Activated T-cell treated with anti-CD3 and anti-CD28 coated beads, Interleukin-2, amount 50 U/mL, for 4 hours (primary cell): ENCODE results near the gene CCL19. TPM values are rescaled to one million over a fixed set of nuclear protein-coding genes. Genes with fewer than 3 reads are reported as not detected.

Experiments
- ATAC-seq, 2 donors: fragments of 200-7000 bp; cut with Tn5 transposase; one replicate each; pipeline ENCODE4 v1.10.0; 2021
- DNase-seq: peaks from one replicate; pipeline ENCODE4 v3.0.0-alpha.2; 2020
- H3K27me3 Mint-ChIP-seq: one replicate; pipeline ENCODE4 v1.8.0; 2021; ENCODE audit warnings: low read depth, mixed read lengths
- H3K36me3 Mint-ChIP-seq: one replicate; pipeline ENCODE4 v1.8.0; 2022; ENCODE audit warnings: mixed read lengths; ENCODE audit not compliant: insufficient read depth
- H3K4me1 Mint-ChIP-seq: one replicate; pipeline ENCODE4 v1.8.0; 2021; ENCODE audit warnings: low read depth, mixed read lengths
- H3K4me3 Mint-ChIP-seq: one replicate; pipeline ENCODE4 v1.8.0; 2021; ENCODE audit warnings: mild to moderate bottlenecking, moderate library complexity, mixed read lengths
- H3K9me3 Mint-ChIP-seq: one replicate; pipeline ENCODE4 v1.8.0; 2021; ENCODE audit warnings: mixed read lengths
- total RNA-seq, 3 donors: library from RNA; stranded (reverse); gene quantifications; one replicate each; pipeline ENCODE4 v1.2.1, GENCODE V29; 2021

CCL19 gene
- total RNA-seq, 3 donors from 2014 or later = 0.82 to 1.1 (median 1.0) TPM

DNA sequence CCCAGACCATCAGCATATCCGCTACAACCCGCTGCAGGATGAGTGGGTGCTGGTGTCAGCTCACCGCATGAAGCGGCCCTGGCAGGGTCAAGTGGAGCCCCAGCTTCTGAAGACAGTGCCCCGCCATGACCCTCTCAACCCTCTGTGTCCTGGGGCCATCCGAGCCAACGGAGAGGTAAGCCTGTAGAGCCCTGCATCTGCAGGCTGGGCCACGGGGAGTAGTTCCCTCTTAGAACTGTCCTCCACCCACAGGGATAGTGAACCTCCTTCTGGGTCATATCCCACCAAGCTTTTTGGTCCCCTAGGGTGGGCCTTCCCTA, 44.0 kb downstream of the CCL19 start:
- H3K4me3 Mint-ChIP-seq = peak overlapping the region; percentile 91

DNA sequence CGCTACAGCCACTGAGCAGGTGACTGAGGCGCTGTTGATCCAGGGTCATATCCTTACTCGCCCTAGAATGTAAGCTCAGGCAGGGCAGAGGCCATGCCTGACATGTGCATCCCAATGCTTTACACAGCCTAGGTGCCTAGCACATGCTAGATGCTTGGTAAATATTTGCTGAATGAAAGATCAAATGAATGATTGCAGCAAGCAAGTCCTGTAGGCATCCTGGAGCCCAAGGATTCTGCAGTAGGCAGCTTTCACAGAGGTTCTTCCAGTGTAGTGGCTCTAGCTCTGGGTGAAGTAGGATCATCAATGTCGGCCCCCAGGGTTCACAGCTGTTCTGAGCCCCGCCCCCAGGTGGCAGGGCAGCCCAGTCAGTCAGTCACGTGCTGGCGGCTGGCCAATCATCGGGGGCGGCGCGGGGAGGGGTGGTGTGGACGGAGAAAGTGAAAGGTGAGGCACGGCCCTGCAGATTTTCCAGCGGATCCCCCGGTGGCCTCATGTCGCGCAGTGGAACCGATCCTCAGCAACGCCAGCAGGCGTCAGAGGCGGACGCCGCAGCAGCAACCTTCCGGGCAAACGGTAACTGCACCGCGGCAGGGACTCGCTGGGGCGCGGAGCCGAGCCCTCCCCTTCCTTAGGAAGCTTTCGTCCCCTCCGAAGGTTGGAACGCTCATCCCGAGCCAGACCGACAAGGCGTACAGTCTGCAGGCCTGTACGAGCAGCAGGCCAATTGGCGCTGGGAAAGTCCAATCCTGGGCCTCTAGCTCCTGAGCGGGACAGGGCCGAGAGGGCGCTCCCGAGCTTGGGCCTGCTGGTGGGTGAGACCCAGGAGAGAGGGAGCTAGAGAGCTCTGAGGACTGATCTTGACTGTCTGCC, 44.6 kb downstream of the CCL19 start, which contains the start of gene GALT:
Gene GALT, plus strand, starts transcription at position 465 of the 873 bp plus-strand sequence. Its CDS starts 30 bp downstream, at position 495.
- Mint-ChIP-seq H3K27me3 (no peaks in the 10 kb centered on the region), H3K36me3 (peaks cover 17% of the 10 kb centered on the region), H3K4me3 (peak within 1 kb of the TSS; percentile 91), H3K9me3 (no peaks in the 10 kb centered on the region), H3K4me1 (peaks cover 30% of the 10 kb centered on the region)
- peak; percentile 97 for DNase-seq
- peak; percentile 87 to 89 for ATAC-seq

More for the DNA sequence above, 44.0 kb downstream of the CCL19 start:
- no peaks in the 10 kb centered on the region for H3K27me3 Mint-ChIP-seq
- DNase-seq (no peak), ATAC-seq (no peak)
- peaks cover 17% of the 10 kb centered on the region for H3K36me3 Mint-ChIP-seq
- H3K9me3 Mint-ChIP-seq = no peaks in the 10 kb centered on the region
- H3K4me1 Mint-ChIP-seq = peaks cover 34% of the 10 kb centered on the region

DNA sequence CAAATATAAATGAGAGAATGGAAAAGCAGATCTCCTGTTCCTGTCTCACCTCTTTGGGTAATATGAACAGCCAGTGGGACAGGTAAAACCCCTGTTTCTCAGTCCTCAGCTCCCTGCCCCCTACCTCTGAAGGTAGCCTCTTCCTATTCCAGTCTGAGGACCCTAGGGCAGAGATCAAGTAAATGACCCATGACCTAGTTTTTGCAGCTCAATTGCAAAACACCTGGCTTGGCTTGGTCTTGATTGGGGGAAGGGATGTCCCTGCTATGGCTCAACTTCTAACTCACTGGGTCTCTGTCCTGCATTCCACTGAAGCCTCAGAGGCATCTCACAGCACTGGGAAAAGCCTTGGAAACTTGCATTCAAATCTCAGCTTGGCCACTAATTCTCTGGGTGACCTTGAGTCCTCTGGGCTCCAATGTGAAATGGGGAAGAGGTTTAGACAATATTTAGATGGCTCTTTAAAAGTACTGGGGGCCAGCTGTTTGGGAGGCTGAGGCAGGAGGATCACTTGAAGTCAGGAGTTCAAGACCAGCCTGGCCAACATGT, 46.2 kb downstream of the CCL19 start:
- no peak for DNase-seq
- Mint-ChIP-seq H3K4me3 (no peak overlapping the region), H3K4me1 (peaks cover 30% of the 10 kb centered on the region), H3K36me3 (peaks cover 17% of the 10 kb centered on the region), H3K9me3 (no peaks in the 10 kb centered on the region), H3K27me3 (no peaks in the 10 kb centered on the region)
- no peak for ATAC-seq

DNA sequence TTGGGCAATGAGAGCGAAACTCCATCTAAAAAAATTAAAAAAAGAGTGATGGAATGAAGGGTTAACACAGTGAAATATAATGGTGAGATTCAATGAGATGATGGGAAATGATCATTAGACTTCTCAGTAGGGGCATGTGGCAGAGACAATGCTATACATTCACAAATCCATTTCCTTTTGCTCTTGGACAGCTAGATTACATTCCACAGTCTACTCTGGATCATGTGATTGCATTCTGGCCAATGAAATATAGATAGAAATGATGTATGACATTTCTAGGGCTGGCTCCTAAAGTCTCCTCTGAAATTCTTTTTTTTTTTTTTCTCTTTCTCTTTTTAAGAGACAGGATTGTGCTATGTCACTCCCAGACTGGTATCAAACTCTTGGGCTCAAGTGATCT, 48.4 kb downstream of the CCL19 start:
- DNase-seq (no peak), ATAC-seq (no peak)
- Mint-ChIP-seq H3K4me3 (no peak overlapping the region), H3K36me3 (peaks cover 2% of the 10 kb centered on the region), H3K9me3 (no peaks in the 10 kb centered on the region), H3K27me3 (no peaks in the 10 kb centered on the region), H3K4me1 (peaks cover 23% of the 10 kb centered on the region)

Other genes starting within 250 kb of the CCL19 start
- 10 to 100 TPM; 23.1 to 31.2 (median 26.4) TPM for gene FAM219A, start 232.7 kb downstream of the CCL19 start, total RNA-seq
- gene DNAI1, start 232.5 kb downstream of the CCL19 start, total RNA-seq = not detected
- gene ENHO, start 168.3 kb downstream of the CCL19 start, total RNA-seq = not detected
- gene CNTFR, start 101.6 kb downstream of the CCL19 start, total RNA-seq = under 1 TPM in 1 of 3 donors, not detected in 2; 0.18 TPM
- 10 to 100 TPM; 26.6 to 30.2 (median 29.9) TPM for gene RPP25L, start 79.2 kb downstream of the CCL19 start, total RNA-seq
- gene DCTN3, start 70.8 kb downstream of the CCL19 start, total RNA-seq = 10 to 100 TPM; 58.8 to 69.2 (median 64.2) TPM
- not detected for gene ARID3C, start 62.2 kb downstream of the CCL19 start, total RNA-seq
- 100 to 1,000 TPM; 120 to 128 (median 123) TPM for gene SIGMAR1, start 53.5 kb downstream of the CCL19 start, total RNA-seq
- gene GALT, start 44.6 kb downstream of the CCL19 start, total RNA-seq = 10 to 100 TPM; 29.8 to 37.7 (median 30.3) TPM
- 10 to 100 TPM in 1 of 3 donors, 1 to 10 TPM in 2; 7.7 to 10.4 (median 8.8) TPM for gene IL11RA, start 39.1 kb downstream of the CCL19 start, total RNA-seq
- under 1 TPM; 0.24 to 0.43 (median 0.26) TPM for gene CCL27, start 28.6 kb downstream of the CCL19 start, total RNA-seq
- not detected for gene CCL21, start 18.9 kb upstream of the CCL19 start, total RNA-seq